SK-N-SH (cell line): ENCODE results near the gene MGAT5B. TPM values are rescaled to one million over a fixed set of nuclear protein-coding genes. Genes with fewer than 3 reads are reported as not detected.

Source experiments
- CTCF ChIA-PET: fragments of 300-600, 350-600 bp; formaldehyde crosslinking; extraction: SDS; loops from one replicate; lab custom pipeline; 2021; lab: Yijun Ruan, JAX
- POLR2A ChIA-PET: fragments of 350-600 bp; sonication (Branson Sonifier 250); formaldehyde crosslinking; extraction: SDS; loops from one replicate; lab custom pipeline; 2020; ENCODE audit warnings: antibody characterized with exemption, inconsistent platforms; lab: Yijun Ruan, JAX
- DNase-seq: peaks from one replicate; pipeline ENCODE4 v3.0.0; 2012
- H2AFZ ChIP-seq: fragments of 200-600 bp; sonication (generic); 2 replicates; pipeline ENCODE4 v1.8.1; 2016; ENCODE audit warnings: antibody characterized with exemption, mild to moderate bottlenecking, low read depth
- H3F3A ChIP-seq: fragments of 200-600 bp; sonication (generic); replicated peaks from 2 replicates; pipeline ENCODE3; 2016; ENCODE audit warnings: antibody characterized with exemption, mild to moderate bottlenecking; ENCODE audit not compliant: insufficient read depth
- H3K27ac ChIP-seq, 2 experiments: fragments of 200-500 bp in 1 of 2; fragments of 200-600 bp in 1 of 2; sonication (Bioruptor generic) in 1 of 2; sonication (generic), shearing (Covaris generic) in 1 of 2; 2 replicates each; pipeline versions ENCODE4 v1.5.1 to v1.6.1; 2014 to 2016; ENCODE audit warnings: low read depth in 2 of 2, inconsistent platforms in 1 of 2, low read length in 1 of 2, mild to moderate bottlenecking in 1 of 2, mixed read lengths in 1 of 2
- H3K27me3 ChIP-seq: fragments of 200-600 bp; sonication (generic), shearing (Covaris generic); 2 replicates; pipeline ENCODE4 v1.6.1; 2016; ENCODE audit warnings: mixed run types; ENCODE audit not compliant: insufficient read depth
- H3K36me3 ChIP-seq, 2 experiments: fragments of 200-500 bp in 1 of 2; fragments of 200-600 bp in 1 of 2; sonication (Bioruptor generic) in 1 of 2; sonication (generic) in 1 of 2; replicated peaks in 1 of 2; 2 replicates each; pipeline versions ENCODE3 to v1.5.1; 2014 to 2016; ENCODE audit warnings: low read length in 1 of 2, mild to moderate bottlenecking in 1 of 2; ENCODE audit not compliant: insufficient read depth in 2 of 2, control insufficient read depth in 1 of 2
- H3K4me1 ChIP-seq, 2 experiments: fragments of 200-500 bp in 1 of 2; fragments of 200-600 bp in 1 of 2; sonication (Bioruptor generic) in 1 of 2; sonication (generic), shearing (Covaris generic) in 1 of 2; 2 replicates each; pipeline versions ENCODE4 v1.5.1 to v1.6.1; 2014 to 2016; ENCODE audit warnings: low read depth in 1 of 2, low read length in 1 of 2, mixed run types in 1 of 2; ENCODE audit not compliant: insufficient read depth in 2 of 2, control insufficient read depth in 1 of 2
- H3K4me2 ChIP-seq: fragments of 200-600 bp; sonication (generic), shearing (Covaris generic); 2 replicates; pipeline ENCODE4 v1.6.1; 2017; ENCODE audit warnings: mixed run types
- H3K4me3 ChIP-seq, 2 experiments: fragments of 200-500 bp in 1 of 2; fragments of 200-600 bp in 1 of 2; sonication (Bioruptor generic) in 1 of 2; sonication (generic), shearing (Covaris generic) in 1 of 2; 2 replicates each; pipeline versions ENCODE4 v1.5.1 to v1.8.1; 2014 to 2016; ENCODE audit warnings: low read depth in 2 of 2, inconsistent platforms in 1 of 2, low read length in 1 of 2, mild to moderate bottlenecking in 1 of 2, mixed read lengths in 1 of 2, moderate library complexity in 1 of 2
- H3K79me2 ChIP-seq: fragments of 200-600 bp; sonication (generic); 2 replicates; pipeline ENCODE4 v1.8.1; 2017; ENCODE audit warnings: mild to moderate bottlenecking; ENCODE audit not compliant: insufficient read depth
- H3K9ac ChIP-seq: fragments of 200-600 bp; sonication (generic); 2 replicates; pipeline ENCODE4 v1.6.1; 2017; ENCODE audit warnings: mixed run types
- H3K9me2 ChIP-seq: fragments of 200-600 bp; sonication (generic); 2 replicates; pipeline ENCODE4 v1.6.1; 2017; ENCODE audit warnings: mixed run types
- H3K9me3 ChIP-seq: fragments of 200-600 bp; sonication (generic); 2 replicates; pipeline ENCODE4 v1.6.1; 2017; ENCODE audit warnings: mixed run types, mild to moderate bottlenecking, moderate library complexity
- H4K20me1 ChIP-seq: fragments of 200-600 bp; sonication (generic); 2 replicates; pipeline ENCODE4 v1.6.1; 2017; ENCODE audit warnings: mild to moderate bottlenecking, mixed run types; ENCODE audit not compliant: insufficient read depth
- EP300 ChIP-seq, 2 experiments: IDR thresholded peaks; 2 replicates each; pipeline versions ENCODE4 v1.4.0 to v1.6.1; 2012; ENCODE audit warnings: borderline replicate concordance in 1 of 2, low read depth in 1 of 2, low read length in 1 of 2
- EZH2phosphoT487 ChIP-seq: fragments of 200-600 bp; sonication (generic); IDR thresholded peaks from 2 replicates; pipeline ENCODE4 v1.6.1; 2017; ENCODE audit warnings: low read depth, mixed run types, mild to moderate bottlenecking, antibody characterized with exemption, moderate library complexity, borderline replicate concordance
- FOXJ3 ChIP-seq: sonication (generic); formaldehyde crosslinking; IDR thresholded peaks from 2 replicates; pipeline ENCODE4 v1.5.1; 2020; ENCODE audit warnings: mild to moderate bottlenecking, missing genetic modification reagents
- GABPA ChIP-seq: IDR thresholded peaks from 2 replicates; pipeline ENCODE4 v1.4.0; 2012; ENCODE audit warnings: low read depth, mild to moderate bottlenecking
- GATA2 ChIP-seq: sonication (generic); formaldehyde crosslinking; IDR thresholded peaks from 2 replicates; pipeline ENCODE4 v1.5.0; 2020; ENCODE audit warnings: mild to moderate bottlenecking, missing genetic modification reagents
- JUND ChIP-seq: IDR thresholded peaks from 2 replicates; pipeline ENCODE4 v1.4.0; 2012
- MEF2A ChIP-seq: IDR thresholded peaks from 2 replicates; pipeline ENCODE4 v1.4.0; 2012; ENCODE audit warnings: low read depth, borderline replicate concordance
- NFIC ChIP-seq: IDR thresholded peaks from 2 replicates; pipeline ENCODE4 v1.4.0; 2012; ENCODE audit warnings: borderline replicate concordance
- POLR2AphosphoS5 ChIP-seq: IDR thresholded peaks from 2 replicates; pipeline ENCODE4 v1.6.1; 2012; ENCODE audit warnings: low read depth, low read length
- RAD21 ChIP-seq: IDR thresholded peaks from 2 replicates; pipeline ENCODE4 v1.6.1; 2012; ENCODE audit warnings: mild to moderate bottlenecking, low read length
- RCOR1 ChIP-seq: fragments of 150-350 bp; IDR thresholded peaks from 2 replicates; pipeline ENCODE4 v1.6.1; 2017; ENCODE audit warnings: antibody characterized with exemption, low read length
- RFX5 ChIP-seq: IDR thresholded peaks from 2 replicates; pipeline ENCODE4 v1.6.1; 2012; ENCODE audit warnings: mild to moderate bottlenecking, improper control_type of control experiment, low read length
- SIN3A ChIP-seq: IDR thresholded peaks from 2 replicates; pipeline ENCODE4 v1.6.1; 2012; ENCODE audit warnings: low read depth, mild to moderate bottlenecking, low read length, moderate library complexity, borderline replicate concordance
- TAF1 ChIP-seq: IDR thresholded peaks from 2 replicates; pipeline ENCODE4 v1.6.1; 2012; ENCODE audit warnings: low read depth, mild to moderate bottlenecking, low read length, moderate library complexity, borderline replicate concordance
- TCF12 ChIP-seq: IDR thresholded peaks from 2 replicates; pipeline ENCODE4 v1.4.0; 2012
- TEAD4 ChIP-seq: IDR thresholded peaks from 2 replicates; pipeline ENCODE4 v1.4.0; 2012; ENCODE audit warnings: mild to moderate bottlenecking, borderline replicate concordance; ENCODE audit not compliant: insufficient read depth
- WGBS: methylation state at CpG from one replicate; pipeline ENCODE4 v1.1.6; 2017; ENCODE audit warnings: low lambda C conversion rate; 5-methylcytosine and 5-hydroxymethylcytosine counted together
- polyA plus RNA-seq, 3 experiments: library from polyadenylated mRNA; depleted of rRNA; stranded (reverse); fragments of >200 nt; gene quantifications; 2 replicates each; pipeline ENCODE4 v1.2.3, GENCODE V29; 2012
- TF ChIP-seq, protein P1 (sequence below): IDR thresholded peaks from 2 replicates; pipeline ENCODE4 v1.4.0; 2012; ENCODE audit warnings: low read depth
- TF ChIP-seq, protein P2 (sequence below): IDR thresholded peaks from 2 replicates; pipeline ENCODE4; 2012
- TF ChIP-seq, protein P3 (sequence below): IDR thresholded peaks from 2 replicates; pipeline ENCODE4 v1.4.0; 2012; ENCODE audit warnings: low read depth, borderline replicate concordance
- TF ChIP-seq, protein P4 (sequence below): IDR thresholded peaks from 2 replicates; pipeline ENCODE4 v1.4.0; 2012; ENCODE audit warnings: low read depth, borderline replicate concordance

Gene MGAT5B
- polyA plus RNA-seq, 1 of the 3 experiments (the other 2 are of a cell fraction): 13.8 TPM

DNA sequence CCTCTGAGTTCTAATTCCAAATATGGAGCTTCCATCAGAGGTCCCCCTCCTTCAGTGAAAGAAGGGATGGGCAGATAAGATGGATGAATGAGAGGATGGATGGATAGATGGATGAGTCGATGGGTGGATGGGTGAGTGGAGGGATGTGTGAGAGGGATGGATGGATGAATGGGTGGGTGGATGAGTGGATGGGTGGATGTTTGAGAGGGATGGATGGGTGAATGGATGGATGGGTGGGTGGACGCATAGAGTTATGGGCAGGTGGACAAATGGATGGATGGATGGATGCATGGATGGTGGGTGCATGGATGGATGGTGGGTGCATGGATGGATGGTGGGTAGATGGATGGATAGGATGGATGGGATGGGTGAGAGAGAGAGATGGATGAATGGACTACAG is 69.0 kb downstream of the MGAT5B start:
- no peak overlapping the region for H2AFZ ChIP-seq
- H3F3A ChIP-seq: peaks cover 7% of the 10 kb centered on the region
- CTCF ChIA-PET: interaction anchor here (0.5 to 1.3 kb wide), 3 partner anchors 20 to 475 kb away, joined by 3 to 8 read pairs (median 4); partner anchors contain the start of gene MGAT5B
- WGBS: 87% methylated on average over 2 of the region's 2 CpGs
- peaks cover 0 to 5% of the 10 kb centered on the region in 2 experiments for H3K36me3 ChIP-seq
- H3K27ac ChIP-seq: no peak overlapping the region
- no peaks in the 10 kb centered on the region for H3K79me2 ChIP-seq
- H3K4me1 ChIP-seq: no peaks in the 10 kb centered on the region; a peak in 2 of 4 replicates
- 0 out of 2 replicates have a peak, but pooled peaks cover 3% of the 10 kb centered on the region for H4K20me1 ChIP-seq
- TF ChIP-seq SIN3A (no peak), GATA2 (no peak), TAF1 (no peak), EZH2phosphoT487 (no peak), MEF2A (no peak), EP300 (IDR thresholded peaks at IDR 0.05; ENCODE audit: borderline replicate concordance in 1 of 2, low read depth in 1 of 2, low read length in 1 of 2) (no peak), RFX5 (no peak), RAD21 (no peak), TEAD4 (no peak), JUND (no peak), POLR2AphosphoS5 (no peak), GABPA (no peak), TCF12 (no peak), RCOR1 (no peak), NFIC (no peak), FOXJ3 (no peak)
- TF ChIP-seq, protein P1, sequence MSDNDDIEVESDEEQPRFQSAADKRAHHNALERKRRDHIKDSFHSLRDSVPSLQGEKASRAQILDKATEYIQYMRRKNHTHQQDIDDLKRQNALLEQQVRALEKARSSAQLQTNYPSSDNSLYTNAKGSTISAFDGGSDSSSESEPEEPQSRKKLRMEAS: no peak
- TF ChIP-seq, protein P2, sequence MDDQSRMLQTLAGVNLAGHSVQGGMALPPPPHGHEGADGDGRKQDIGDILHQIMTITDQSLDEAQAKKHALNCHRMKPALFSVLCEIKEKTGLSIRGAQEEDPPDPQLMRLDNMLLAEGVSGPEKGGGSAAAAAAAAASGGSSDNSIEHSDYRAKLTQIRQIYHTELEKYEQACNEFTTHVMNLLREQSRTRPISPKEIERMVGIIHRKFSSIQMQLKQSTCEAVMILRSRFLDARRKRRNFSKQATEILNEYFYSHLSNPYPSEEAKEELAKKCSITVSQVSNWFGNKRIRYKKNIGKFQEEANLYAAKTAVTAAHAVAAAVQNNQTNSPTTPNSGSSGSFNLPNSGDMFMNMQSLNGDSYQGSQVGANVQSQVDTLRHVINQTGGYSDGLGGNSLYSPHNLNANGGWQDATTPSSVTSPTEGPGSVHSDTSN: no peak
- TF ChIP-seq, protein P3, sequence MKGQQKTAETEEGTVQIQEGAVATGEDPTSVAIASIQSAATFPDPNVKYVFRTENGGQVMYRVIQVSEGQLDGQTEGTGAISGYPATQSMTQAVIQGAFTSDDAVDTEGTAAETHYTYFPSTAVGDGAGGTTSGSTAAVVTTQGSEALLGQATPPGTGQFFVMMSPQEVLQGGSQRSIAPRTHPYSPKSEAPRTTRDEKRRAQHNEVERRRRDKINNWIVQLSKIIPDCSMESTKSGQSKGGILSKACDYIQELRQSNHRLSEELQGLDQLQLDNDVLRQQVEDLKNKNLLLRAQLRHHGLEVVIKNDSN: no peak
- TF ChIP-seq, protein P4, sequence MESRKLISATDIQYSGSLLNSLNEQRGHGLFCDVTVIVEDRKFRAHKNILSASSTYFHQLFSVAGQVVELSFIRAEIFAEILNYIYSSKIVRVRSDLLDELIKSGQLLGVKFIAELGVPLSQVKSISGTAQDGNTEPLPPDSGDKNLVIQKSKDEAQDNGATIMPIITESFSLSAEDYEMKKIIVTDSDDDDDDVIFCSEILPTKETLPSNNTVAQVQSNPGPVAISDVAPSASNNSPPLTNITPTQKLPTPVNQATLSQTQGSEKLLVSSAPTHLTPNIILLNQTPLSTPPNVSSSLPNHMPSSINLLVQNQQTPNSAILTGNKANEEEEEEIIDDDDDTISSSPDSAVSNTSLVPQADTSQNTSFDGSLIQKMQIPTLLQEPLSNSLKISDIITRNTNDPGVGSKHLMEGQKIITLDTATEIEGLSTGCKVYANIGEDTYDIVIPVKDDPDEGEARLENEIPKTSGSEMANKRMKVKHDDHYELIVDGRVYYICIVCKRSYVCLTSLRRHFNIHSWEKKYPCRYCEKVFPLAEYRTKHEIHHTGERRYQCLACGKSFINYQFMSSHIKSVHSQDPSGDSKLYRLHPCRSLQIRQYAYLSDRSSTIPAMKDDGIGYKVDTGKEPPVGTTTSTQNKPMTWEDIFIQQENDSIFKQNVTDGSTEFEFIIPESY: no peak
- no peak overlapping the region for H3K4me2 ChIP-seq
- no peak overlapping the region for H3K4me3 ChIP-seq
- no peak for DNase-seq
- no peaks in the 10 kb centered on the region for H3K9me2 ChIP-seq
- no peak overlapping the region for H3K9ac ChIP-seq
- no peaks in the 10 kb centered on the region for H3K9me3 ChIP-seq
- POLR2A ChIA-PET: interaction anchor here (0.6 kb wide), 1 partner anchor 1248 kb away, joined by 3 read pairs; no protein-coding TSS in a partner anchor
- H3K27me3 ChIP-seq: no peaks in the 10 kb centered on the region
